Astrocyte of the spinal cord (primary cell): Measurements from ENCODE around the gene TRPV4.

Experiments used
- DNase-seq: peaks from one replicate; pipeline ENCODE4 v3.0.0; 2011; ENCODE audit warnings: low read depth, low spot score
- H3K4me3 ChIP-seq: 2 replicates; pipeline ENCODE4 v1.5.1; 2011; ENCODE audit warnings: low read depth, mild to moderate bottlenecking, low read length, moderate library complexity
- CTCF ChIP-seq: IDR thresholded peaks from 2 replicates; pipeline ENCODE4 v1.5.1; 2012; ENCODE audit warnings: low read depth, mild to moderate bottlenecking, low read length, inconsistent platforms
- in situ Hi-C: cut with HindIII; loops from 2 replicates; pipeline ENCODE4 v1.10.0; 2017; ENCODE audit warnings: low sequenced_read_pairs

Gene TRPV4

GRCh38 chr12:109782326-109782703 is 50.9 kb downstream of the TRPV4 start:
- in situ Hi-C loops: no loop called here
- TF ChIP-seq CTCF: no peak
- no peak for DNase-seq
- H3K4me3 ChIP-seq: no peak overlapping the region

GRCh38 chr12:109781668-109782325 is 51.4 kb downstream of the TRPV4 start:
- no peak for DNase-seq
- no peak overlapping the region for H3K4me3 ChIP-seq
- in situ Hi-C loops: no loop called here
- TF ChIP-seq CTCF: no peak

- no peak for DNase-seq
- no peak for TF ChIP-seq CTCF
- in situ Hi-C loops: no loop called here
- no peak overlapping the region for H3K4me3 ChIP-seq
Observed at GRCh38 chr12:109779382-109779781, 53.8 kb downstream of the TRPV4 start.

- TF ChIP-seq CTCF: no peak
- in situ Hi-C loops: no loop called here
- DNase-seq: no peak
- H3K4me3 ChIP-seq: no peak overlapping the region
Observed at GRCh38 chr12:109778684-109779083, 54.5 kb downstream of the TRPV4 start.

GRCh38 chr12:109777544-109777943 is 55.7 kb downstream of the TRPV4 start:
- DNase-seq: no peak
- in situ Hi-C loops: no loop called here
- H3K4me3 ChIP-seq: no peak overlapping the region
- TF ChIP-seq CTCF: no peak

- in situ Hi-C loops: no loop called here
- TF ChIP-seq CTCF: no peak
- no peak for DNase-seq
- no peak overlapping the region for H3K4me3 ChIP-seq
Observed at GRCh38 chr12:109776624-109777023, 56.6 kb downstream of the TRPV4 start.
